Measurements from ENCODE around the gene VEPH1. TPM values are rescaled to one million over a fixed set of nuclear protein-coding genes. Genes with fewer than 3 reads are reported as not detected.
A peak's percentile ranks its signal among the peaks of the same experiment; 100 is the strongest.

VEPH1 gene
- total RNA-seq, result 261 and 264 TPM in 2 replicates

DNA sequence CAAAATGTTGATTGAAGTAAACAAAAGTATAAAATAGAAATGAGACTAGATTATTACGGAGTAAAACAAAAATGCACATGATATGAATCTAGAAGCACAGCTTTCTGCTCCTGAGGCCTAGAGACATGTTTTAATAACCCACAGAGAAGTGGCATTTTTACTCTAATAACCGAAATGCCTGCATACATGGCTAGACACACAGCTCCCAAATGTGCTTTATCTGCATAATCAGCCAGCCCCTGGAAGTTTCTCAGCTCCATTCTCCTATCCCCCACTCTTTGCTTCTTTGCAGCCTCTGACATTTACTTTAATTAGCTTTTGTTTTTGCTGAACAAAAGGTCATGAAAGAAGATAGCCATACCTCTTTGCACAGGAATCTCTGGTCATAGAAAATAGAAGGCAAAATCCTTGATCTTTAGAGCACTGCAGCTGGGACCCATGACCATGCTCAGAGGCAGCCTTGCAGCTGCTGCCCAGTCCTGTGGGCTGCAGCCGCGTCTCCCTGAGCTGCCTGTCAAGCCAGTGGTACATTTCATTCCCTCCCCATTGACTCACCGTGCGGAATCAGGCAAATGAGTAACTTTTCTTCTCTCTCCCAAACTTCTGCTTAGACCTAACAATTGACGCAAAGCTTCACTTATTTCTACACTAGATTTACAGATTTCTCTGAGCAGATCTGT, at the start of gene VEPH1:
Gene VEPH1 (minus strand): TSS at position 501 of the 680 bp plus-strand sequence. CDS start 8,067 bp downstream, outside the sequence.
- DNase-seq (ENCODE audit: low read depth, low spot score), result no peak

DNA sequence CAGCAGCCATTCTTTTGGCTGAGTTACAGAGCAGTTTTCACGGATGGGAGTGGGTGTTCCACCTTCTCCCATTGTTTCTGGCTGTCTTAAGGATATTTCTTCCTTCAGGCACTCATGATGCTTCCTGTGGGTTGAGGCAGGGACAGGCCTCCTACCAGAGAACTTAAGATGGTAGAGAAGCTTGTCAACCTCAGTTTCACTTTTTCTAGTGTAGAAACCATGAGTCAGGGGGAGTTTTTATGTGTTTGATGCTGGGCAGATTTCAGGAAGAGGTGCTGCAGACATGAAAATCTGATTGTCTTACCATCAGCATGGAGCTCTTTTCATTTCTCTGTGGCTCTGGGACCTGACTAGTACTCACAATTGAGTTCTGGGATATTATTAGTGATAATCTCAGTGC, 48.7 kb upstream of the VEPH1 start:
- no peak for DNase-seq (ENCODE audit: low read depth, low spot score)

DNA sequence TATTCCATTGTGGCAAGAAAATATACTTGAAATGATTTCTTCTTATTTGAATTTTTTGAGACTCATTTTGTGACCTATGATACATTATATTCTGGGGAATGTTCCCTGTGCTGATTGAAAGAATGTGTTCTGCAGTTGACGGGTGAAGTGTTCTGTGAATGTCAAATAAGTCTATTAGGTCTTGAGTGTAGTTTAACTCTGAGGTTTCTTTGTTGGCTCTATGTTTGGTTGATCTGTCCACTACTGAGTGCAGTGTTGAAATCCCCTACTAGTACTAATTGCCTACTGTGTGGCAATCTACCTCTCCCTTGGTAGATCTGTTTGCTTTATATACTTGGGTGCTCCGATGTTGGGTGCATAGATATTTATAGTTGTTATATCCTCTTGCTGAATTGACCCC, 46.3 kb upstream of the VEPH1 start:
- DNase-seq (ENCODE audit: low read depth, low spot score), result no peak

DNA sequence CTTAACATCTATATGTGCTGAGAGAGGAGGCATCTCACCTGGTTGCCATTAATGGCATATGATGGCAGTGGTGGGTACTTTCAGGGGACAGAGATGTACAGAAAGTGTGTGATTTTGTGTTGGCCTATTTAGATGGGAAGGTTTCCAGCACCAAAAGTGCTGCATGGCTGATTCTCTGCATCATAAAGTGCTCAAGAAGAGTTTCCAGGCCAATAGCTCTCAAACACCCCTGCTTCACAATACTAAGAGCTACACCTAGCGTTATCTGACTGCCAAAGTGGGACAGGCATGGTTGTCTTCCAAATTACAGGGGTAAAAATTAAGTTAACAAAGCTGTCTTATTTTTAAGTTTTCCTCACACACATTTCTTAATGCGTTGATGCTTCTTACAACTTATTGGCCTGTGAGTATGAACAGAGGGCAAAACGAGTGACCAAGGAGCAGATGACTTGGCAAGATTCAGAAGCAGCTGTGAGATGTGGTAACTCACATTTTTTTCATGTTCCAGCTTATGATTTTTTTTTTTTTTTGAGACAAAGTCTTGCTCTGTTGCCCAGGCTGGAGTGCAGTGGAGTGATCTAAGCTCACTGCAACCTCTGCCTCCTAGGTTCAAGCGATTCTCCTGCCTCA, 41.4 kb upstream of the VEPH1 start:
- DNase-seq (ENCODE audit: low read depth, low spot score), result no peak

DNA sequence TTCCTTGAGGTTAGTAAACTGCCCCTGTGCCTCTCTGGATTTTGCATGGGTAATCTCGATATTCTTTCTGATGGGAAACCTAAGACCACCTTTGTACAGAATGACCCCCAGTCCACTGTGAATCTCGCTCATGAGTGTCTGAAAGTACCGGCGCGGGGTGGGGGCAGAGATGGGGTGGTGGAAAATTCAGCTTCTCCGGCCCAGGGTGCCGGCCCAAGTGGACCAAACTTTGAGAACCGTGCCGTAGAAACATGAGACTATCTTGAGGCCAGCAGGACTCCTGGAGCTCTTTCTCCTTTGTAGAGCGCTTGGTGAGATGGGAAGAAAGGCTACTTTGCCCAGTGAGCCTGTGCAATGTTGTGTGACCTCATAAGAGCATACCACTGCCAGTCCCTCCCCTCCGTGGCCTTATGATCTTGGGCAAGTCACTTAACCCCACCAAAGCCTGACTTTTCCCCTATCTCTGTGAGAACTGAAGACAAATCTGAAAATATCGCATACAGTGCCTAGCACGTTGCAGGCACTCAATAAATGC, 40.4 kb upstream of the VEPH1 start:
- DNase-seq (ENCODE audit: low read depth, low spot score), result no peak

DNA sequence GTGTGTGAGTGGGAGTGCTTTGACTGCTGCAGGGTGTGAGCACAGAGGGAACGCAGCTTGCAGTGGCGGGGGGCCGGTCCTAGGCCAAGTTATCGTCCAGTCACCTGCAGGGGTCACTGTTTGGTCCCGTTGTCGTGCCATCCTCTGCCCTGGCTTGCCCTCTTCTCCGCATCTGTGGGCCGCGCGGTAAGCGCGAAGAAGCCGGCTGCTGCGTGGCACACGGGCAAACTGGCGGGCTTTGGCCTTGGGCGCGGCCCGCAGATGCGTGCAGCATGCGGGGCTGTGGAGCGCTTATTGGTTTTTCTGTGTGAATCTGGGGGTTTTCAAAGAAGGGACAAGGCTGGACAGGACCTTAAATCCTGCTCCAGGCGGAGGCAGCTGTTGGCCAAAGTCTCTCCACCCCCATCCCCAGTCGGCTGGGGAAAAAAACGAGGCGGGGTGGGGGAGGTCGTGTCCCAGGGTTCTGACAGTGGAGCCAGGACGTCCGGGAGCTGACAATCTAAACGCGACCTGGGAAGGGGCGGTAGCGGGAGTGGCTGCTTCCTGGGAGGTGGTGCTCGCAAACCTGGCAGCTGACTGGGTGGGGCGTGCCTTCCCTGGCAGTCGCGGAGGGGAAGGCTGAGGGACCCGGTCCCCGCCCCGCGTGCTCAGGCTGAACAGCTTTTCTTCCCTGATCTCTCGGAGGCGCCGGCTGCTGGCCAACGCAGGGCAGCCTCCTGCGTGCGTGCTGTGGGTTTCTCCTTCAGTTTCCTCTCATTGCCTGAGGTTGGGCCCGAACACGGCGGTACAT, 39.7 kb upstream of the VEPH1 start:
- DNase-seq (ENCODE audit: low read depth, low spot score), result no peak

DNA sequence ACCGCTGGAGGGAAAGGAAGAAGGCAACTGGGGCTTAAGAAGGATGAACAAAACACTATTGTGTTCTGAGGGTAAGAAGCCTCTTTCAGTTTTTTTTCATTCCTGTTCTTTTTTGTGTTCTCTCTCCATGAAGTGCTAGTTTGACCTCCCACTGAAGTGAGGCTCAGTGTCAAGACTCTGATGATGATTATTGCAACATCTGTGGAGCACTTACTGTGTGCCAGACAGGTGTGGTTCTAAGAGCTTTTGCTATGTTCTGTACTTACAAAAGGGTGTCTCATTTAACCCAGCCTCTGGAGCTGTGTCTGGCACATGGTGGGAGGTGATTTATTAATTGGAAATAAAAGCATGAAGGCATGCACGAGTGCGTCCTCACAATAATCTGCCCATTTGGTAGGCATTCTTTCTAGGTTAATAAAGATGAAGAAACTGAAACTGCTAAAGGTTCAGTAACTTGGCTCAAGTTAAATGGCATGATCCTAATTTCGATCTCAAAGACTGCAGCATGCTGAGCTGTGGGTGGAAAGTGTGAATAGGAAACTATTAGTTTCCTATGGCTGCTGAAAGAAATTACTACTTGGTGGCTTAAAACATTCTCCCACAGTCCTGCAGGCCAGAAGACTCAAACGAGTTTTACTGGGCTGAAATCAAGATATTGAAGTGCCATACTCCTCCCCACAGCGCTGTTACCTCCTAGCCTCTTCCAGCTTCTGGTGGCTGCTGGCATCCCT, 38.5 kb upstream of the VEPH1 start:
- DNase-seq (ENCODE audit: low read depth, low spot score), result no peak

DNA sequence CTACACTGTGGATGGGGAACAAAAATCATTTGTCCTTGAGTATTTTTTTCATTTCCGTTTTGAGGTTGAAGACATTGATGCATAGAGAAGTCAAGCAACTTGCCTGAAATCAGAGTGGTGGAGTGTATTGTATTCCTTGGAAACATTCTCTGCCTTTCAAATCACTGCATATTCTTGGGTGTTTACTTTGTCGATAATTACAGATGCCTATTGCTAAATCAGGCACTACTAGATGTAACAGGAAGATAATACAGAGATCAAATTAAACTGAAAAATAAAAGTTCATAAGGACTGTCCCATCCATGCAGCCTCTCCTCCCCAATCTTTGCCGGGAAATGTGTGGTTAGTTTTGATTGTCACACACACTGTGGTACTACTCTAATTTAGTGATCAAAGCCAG, 37.4 kb upstream of the VEPH1 start:
- DNase-seq (ENCODE audit: low read depth, low spot score), result no peak

DNA sequence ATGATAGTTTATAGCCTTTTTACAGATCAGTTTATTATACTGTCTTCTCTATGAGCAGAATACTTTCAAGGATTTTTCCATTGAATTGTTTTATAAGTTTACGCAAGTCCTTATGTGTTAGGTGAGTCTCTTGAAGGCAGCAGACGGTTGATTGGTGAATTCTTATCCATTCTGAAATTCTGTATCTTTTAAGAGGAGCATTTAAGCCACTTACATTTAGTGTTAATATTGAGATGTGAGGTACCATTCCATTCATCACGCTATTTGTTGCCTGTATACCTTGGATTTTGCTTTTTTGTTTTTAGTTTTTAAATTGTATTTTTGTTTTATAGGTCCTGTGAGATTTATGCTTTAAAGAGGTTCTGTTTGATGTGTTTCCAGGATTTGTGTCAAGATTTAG, 32.5 kb upstream of the VEPH1 start:
- no peak for DNase-seq (ENCODE audit: low read depth, low spot score)

DNA sequence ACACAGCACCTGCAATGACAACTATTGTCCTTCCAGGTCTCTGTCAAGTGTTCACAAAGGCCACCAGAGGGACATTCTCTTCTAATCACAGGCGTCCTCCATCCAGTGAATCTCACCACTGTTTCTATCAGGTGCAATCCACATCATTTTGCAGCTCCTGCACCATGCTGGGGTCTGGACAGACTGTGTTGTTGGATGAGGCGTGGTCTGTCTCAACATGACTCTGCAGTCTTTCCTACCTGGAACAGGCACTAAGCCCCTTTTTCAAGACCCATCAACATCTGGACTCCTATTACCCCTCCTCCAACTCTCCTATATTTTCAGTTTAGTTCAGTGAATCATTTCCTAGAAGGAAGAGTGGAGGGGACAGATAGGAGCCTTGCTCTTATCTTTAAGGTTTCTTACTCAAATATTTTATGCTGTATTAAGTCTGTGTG, 31.5 kb upstream of the VEPH1 start:
- DNase-seq (ENCODE audit: low read depth, low spot score), result no peak

DNA sequence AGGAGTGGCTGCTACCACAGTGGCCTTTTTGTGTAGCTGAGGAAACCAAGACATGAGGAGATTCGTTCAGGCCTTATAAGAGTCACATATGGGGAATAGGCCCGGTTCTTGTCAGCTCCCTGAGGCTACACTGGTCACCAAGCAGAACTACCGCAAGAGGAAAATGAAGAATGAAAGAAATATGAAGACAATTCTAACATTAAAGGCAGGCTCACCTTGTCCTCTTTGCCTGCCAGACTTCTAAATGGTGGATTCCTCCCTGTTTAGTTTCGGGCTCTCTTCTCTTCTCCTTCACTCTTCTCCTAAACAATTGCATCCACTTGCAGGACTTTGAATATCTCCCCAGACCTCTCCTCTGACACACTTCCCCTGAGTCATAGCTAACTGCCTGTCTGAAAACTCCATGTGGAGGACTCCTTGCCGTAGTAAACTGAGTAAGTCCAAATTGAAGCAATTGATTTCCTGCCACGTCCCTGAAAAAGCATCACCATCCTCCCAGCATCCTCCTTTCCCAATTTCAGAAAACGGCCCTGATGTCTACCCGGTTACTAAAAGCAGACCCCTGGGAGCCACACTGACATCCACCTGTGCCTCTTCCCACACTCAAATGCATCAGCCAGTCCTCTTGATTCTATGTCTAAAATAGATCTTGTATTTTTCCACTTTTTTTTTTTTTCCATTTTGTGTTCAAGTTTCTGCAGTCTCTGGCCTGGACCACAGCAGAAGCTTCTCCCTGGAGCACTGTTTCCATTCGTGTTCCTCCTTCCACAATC, 30.3 kb upstream of the VEPH1 start:
- DNase-seq (ENCODE audit: low read depth, low spot score), result peak; percentile 81

DNA sequence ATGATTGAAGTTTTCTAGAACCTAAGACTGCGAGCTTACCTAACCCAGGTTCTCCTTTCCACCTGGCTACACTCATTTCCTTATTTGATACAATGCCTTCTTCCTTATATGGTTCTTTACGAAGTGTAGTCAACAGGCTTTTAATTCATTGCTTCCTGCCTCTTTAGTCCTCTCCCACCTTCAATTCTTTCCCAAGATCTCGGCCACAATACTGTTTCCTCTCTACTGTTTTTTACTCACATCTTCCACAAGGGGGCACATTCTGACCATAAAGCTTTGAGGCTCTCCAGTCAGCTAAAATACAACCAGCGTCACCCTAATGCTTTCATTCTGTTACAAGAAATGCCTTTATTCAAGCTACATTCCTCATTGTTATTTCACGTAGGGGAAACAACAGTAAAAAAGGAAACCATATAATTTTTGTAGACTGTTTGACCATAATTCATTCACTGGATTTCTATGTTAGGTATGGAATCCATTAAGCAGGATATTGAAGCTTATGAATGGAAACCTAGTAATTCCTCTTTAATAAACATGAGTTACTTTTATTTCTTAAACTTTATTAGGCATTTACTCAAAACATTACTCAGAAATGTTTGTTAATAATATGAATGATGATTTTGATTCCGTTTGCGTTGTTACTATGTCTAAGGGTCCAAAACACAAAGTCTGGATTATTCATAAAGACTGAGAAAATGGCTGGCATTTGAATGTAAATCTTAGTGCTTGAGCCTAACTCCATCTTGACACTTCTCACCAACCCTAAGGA, 29.5 kb upstream of the VEPH1 start:
- DNase-seq (ENCODE audit: low read depth, low spot score), result peak; percentile 85

DNA sequence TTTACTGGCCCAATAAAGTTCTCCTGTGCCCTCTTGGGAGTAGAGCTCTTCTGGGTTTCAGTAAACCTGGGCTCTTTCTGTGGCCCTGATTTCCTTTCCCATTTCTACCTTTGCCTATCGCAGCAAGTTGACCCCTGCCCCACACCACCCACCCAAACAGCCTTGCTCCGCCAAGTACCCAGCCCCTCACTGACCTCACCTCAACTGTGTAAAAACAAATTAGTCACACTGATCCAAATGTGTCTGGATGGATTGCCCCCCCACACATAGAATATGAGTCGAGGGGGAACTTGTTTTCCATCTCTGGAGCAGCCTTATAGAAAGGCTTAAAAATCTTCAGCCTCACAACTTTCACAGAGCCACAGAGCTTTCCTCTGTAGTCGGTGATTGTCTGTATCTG, 28.6 kb upstream of the VEPH1 start:
- DNase-seq (ENCODE audit: low read depth, low spot score), result no peak

DNA sequence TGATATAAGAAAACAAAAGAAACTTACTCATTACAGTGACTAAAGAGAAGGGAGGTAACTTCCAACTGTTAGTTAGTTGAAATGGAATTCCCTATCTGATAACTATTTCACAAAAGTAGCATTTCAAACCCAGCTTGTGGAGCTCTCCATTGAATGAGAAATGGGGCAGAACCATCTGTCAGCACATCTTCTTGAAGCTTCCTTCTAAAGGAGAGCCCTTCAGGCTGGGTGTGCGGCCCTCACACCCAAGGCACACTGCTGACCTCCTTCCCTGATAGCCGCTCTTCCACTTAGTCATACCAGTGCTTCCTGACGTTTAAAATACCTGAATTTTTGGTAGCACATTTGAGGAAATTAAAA, 28.1 kb upstream of the VEPH1 start:
- DNase-seq (ENCODE audit: low read depth, low spot score), result no peak

DNA sequence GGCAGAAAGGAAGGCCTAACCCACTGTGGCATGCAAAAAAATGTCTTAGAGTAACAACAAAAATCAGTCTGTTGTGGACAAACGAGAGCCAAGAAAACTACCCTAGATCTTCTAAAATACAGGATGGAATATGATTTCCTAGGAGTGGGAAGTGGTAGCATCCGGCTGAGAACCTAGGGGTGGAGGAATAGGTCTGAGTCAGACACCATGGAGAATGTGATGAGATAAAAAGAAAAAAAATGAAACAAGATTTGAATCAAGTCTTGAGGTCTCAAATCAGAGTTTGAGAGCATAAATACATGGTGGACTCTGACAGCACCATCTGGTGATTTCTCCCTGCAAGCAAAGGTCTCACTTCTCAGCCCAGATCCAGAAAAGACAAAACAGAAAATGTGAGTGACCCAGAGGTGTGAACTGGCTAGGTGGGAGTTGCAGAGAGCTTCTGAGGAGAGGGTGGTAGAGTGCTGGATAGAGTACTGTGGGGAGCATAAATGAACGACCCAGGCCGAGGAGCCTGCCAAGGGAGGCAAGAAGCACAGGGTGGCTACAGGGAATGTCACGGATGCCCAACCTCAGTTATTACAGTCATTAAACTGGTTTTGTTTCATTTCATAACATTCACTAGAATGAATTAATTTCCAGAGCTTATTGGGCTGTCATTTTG, 27.6 kb upstream of the VEPH1 start:
- no peak for DNase-seq (ENCODE audit: low read depth, low spot score)

DNA sequence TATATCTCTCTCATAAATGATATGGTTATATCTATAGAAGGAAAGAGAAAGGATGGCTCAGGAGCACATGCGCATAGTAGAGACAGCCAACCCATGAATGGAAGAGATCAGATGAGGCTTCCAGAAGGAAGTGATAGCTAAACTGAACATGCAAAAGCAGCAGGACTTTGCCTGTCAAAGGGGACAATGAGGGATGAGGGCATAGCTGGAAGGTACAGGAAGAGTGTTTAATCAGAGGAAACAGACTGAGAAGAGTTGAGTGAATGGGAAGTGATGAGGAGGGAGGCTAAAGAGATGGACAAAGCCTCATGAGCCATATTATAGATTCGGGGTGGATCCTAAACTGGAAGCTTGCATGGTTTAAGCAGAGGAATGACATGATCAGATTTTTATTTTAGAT, 26.5 kb upstream of the VEPH1 start:
- no peak for DNase-seq (ENCODE audit: low read depth, low spot score)

DNA sequence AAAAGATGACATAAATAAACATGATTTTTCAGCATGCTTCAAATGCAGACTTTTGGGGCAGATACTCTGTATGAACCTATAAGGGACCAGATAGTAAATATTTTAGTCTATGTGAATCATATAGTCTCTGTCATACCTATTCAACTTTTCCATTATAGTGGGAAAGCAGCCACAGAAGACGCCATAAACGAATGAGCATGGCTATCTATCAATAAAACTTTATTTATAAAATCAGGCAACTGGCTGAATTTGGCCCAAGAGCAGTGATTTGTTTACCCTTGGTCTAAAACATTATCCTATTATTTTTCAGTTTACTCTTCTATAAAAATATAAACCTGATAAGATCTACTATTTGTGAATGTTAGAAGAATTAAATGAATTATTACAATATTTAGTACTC, 25.9 kb upstream of the VEPH1 start:
- DNase-seq (ENCODE audit: low read depth, low spot score), result no peak

DNA sequence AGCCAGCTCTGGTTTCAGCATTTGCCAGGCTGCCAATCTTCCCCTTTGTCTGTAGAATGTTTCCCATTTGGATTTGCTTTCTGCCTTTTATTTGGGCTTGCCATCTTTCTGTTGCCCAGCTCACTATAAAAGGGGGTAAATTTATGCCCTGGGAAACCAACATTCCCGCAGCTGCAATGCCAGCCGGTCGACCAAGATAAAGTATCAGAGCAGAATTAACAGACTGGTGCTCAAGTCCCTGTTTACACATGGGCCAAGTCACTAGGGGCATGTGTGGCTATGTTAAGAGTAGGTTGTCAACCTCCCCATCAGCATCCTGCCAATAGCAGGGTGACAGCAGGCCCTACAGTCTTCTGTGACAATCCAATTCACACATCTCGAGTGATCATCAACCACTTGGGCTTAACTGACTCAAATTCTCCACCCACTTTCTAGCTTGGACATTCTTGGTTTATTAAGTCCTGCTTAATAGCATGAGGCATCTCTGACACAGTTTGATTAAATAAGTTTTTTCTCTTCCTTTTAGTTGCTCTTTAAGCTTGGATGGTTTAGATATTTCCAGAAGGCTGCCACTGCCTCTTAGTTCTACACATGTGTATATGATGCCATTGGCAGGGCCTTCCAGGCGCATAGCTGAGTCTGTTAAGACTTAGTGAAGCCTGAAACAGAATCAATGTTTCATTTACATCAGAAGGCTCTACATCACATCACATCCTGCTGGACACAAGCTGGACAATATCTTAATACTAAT, 24.1 kb upstream of the VEPH1 start:
- no peak for DNase-seq (ENCODE audit: low read depth, low spot score)

DNA sequence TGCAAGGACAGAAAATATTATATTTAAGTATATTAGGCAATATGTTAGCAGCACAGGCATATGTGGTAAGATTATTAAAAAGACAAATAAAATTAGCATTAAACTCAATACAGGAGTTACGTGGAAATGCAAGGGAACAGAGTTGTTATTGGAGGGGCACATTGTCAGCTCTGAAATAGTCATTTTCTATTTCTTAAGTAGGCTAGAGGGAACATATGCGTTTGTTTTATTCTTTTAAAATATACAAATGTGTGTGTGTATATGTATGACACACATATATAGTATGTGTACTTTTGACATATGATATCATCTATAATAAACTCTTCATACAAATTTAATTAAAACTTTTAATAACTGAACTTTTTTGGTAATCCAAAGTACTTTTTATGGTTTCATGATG, 22.8 kb upstream of the VEPH1 start:
- DNase-seq (ENCODE audit: low read depth, low spot score), result no peak

All from pulmonary artery endothelial cell (primary cell).